T-cell (primary cell): Measurements from ENCODE around the gene IGSF6. TPM values are rescaled to one million over a fixed set of nuclear protein-coding genes. Genes with fewer than 3 reads are reported as not detected.
"Not testable (repeated sequence)": the region's sequence is repeated elsewhere in the genome, so short reads cannot be mapped to it uniquely, and the experiment has no call there.

Experiments
- ATAC-seq, 4 experiments: fragments of 200-7000 bp in 3 of 4; fragments of 150-1000 bp in 1 of 4; cut with Tn5 transposase; replicated peaks in 1 of 4; 1 replicate in 3 of 4; 2 replicates in 1 of 4; pipeline ENCODE4 v1.10.0; 2021; ENCODE audit warnings: moderate library complexity in 3 of 4, mild to moderate bottlenecking in 2 of 4, moderate number of reproducible peaks in 1 of 4
- CTCF ChIA-PET, 2 donors: fragments of 300-600 bp; sonication (Branson Sonifier 250); formaldehyde crosslinking; loops; one replicate each; lab custom pipeline; 2022; ENCODE audit warnings: antibody characterized with exemption in 2 of 2; lab: Charles Lee
- POLR2A ChIA-PET, 2 donors: fragments of 300-600 bp; sonication (Branson Sonifier 250); formaldehyde crosslinking; loops; one replicate each; lab custom pipeline; 2022; ENCODE audit warnings: antibody characterized with exemption in 2 of 2; lab: Charles Lee
- DNase-seq, 35 experiments: peaks; one replicate each; pipeline versions ENCODE4 v3.0.0 to v3.0.0-alpha.2; 2013 to 2023
- H3K27ac ChIP-seq: one replicate; pipeline ENCODE4 v1.5.1; 2013; ENCODE audit warnings: low read length
- H3K27me3 ChIP-seq, 2 experiments: replicated peaks in 1 of 2; 1 replicate in 1 of 2; 2 replicates in 1 of 2; pipeline versions ENCODE4 v1.6.1 to v1.7.0; 2013; ENCODE audit warnings: low read length in 1 of 2, mixed read lengths in 1 of 2; ENCODE audit not compliant: control insufficient read depth in 2 of 2, insufficient read depth in 2 of 2; ENCODE audit errors: extremely low read depth in 1 of 2
- H3K36me3 ChIP-seq, 2 donors: 1 replicate in 1 of 2; 2 replicates in 1 of 2; pipeline versions ENCODE4 v1.6.1 to v1.7.0; 2013; ENCODE audit warnings: low read length in 1 of 2; ENCODE audit not compliant: control insufficient read depth in 2 of 2, insufficient read depth in 1 of 2; ENCODE audit errors: extremely low read depth in 1 of 2
- H3K4me1 ChIP-seq, 2 experiments: 1 replicate in 1 of 2; 2 replicates in 1 of 2; pipeline versions ENCODE4 v1.6.1 to v1.7.0; 2013; ENCODE audit warnings: low read length in 2 of 2, mixed read lengths in 1 of 2; ENCODE audit not compliant: insufficient read depth in 2 of 2, control insufficient read depth in 1 of 2; ENCODE audit errors: extremely low read depth in 1 of 2
- H3K4me3 ChIP-seq, 2 donors: 1 replicate in 1 of 2; 2 replicates in 1 of 2; pipeline versions ENCODE4 v1.5.1 to v1.7.0; 2013; ENCODE audit warnings: mild to moderate bottlenecking in 2 of 2, low read length in 1 of 2, moderate library complexity in 1 of 2; ENCODE audit not compliant: control insufficient read depth in 1 of 2; ENCODE audit errors: extremely low read depth in 1 of 2
- H3K9me3 ChIP-seq: 2 replicates; pipeline ENCODE4 v1.7.0; 2013
- H3K27ac Mint-ChIP-seq, 2 donors: one replicate each; pipeline ENCODE4 v1.8.0; 2020 to 2021; ENCODE audit warnings: mild to moderate bottlenecking in 2 of 2, mixed read lengths in 2 of 2
- H3K27me3 Mint-ChIP-seq, 2 donors: one replicate each; pipeline ENCODE4 v1.8.0; 2021 to 2022; ENCODE audit warnings: mixed read lengths in 2 of 2
- H3K36me3 Mint-ChIP-seq: one replicate; pipeline ENCODE4 v1.8.0; 2021; ENCODE audit warnings: mixed read lengths
- H3K4me1 Mint-ChIP-seq, 3 donors: one replicate each; pipeline ENCODE4 v1.8.0; 2020 to 2022; ENCODE audit warnings: mixed read lengths in 3 of 3, mild to moderate bottlenecking in 1 of 3
- H3K4me3 Mint-ChIP-seq, 3 donors: one replicate each; pipeline ENCODE4 v1.8.0; 2020 to 2022; ENCODE audit warnings: mild to moderate bottlenecking in 3 of 3, mixed read lengths in 3 of 3, moderate library complexity in 3 of 3
- H3K9me3 Mint-ChIP-seq, 3 donors: one replicate each; pipeline ENCODE4 v1.8.0; 2020 to 2022; ENCODE audit warnings: mixed read lengths in 3 of 3
- WGBS: methylation state at CpG from one replicate; pipeline ENCODE4 v1.1.5; 2013; ENCODE audit warnings: missing lambda C conversion rate; ENCODE audit not compliant: insufficient coverage; 5-methylcytosine and 5-hydroxymethylcytosine counted together
- total RNA-seq, 35 experiments: library from RNA in 6 of 35; stranded (reverse) in 6 of 35; fragments of 120-200 nt in 1 of 35; gene quantifications; one replicate each; pipeline versions ENCODE4 v1.2.1 to v1.2.4 and lab custom pipeline; 2013 to 2026

The IGSF6 gene
- total RNA-seq, 5 donors from 2014 or later (not counting 1 experiment from before 2014, with no cell fraction given): 0.15 to 0.60 (median 0.28) TPM

DNA sequence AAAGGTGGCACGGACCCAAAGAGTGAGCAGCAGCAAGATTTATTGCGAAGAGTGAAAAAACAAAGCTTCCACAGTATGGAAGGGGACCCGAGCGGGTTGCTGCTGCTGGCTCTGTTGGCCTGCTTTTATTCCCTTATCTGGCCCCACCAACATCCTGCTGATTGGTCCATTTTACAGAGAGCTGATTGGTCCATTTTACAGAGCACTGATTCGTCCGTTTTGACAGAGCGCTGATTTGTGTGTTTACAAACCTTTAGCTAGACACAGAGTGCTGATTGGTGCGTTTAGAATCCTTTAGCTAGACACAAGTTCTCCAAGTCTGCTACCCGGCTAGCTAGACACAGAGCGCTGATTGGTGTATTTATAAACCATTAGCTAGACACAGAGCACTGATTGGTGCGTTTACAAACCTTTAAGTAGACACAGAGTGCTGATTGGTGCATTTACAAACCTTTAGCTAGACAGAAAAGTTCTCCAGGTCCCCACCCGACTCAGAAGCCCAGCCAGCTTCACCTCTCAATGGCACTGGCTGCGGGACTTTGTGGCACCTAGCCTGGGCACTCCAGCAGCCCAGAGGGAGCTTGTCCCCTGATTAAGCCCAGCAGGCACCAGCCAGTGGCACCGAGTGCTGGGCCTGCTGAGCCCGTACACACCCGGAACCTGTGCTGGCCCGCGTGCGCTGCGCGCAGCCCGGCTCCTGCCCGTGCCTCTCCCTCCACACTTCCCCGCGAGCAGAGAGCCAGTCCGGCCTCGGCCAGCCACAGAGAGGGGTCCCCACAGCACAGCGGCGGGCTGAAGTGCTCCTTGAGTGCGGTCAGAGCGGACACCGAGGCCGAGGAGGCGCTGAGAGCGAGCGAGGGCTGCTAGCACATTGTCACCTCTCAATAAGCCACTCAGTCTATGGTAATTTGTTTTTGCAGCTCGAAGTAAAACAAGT is 15.1 kb downstream of the IGSF6 start:
- H3K27ac ChIP-seq: no peak overlapping the region
- H3K4me1 Mint-ChIP-seq: peaks cover 20 to 33% (median 31%) of the 10 kb centered on the region in 3 donors
- H3K4me3 Mint-ChIP-seq: no peak overlapping the region
- H3K36me3 Mint-ChIP-seq: peaks cover 19% of the 10 kb centered on the region
- no peaks in the 10 kb centered on the region for H3K9me3 ChIP-seq
- no peaks in the 10 kb centered on the region for H3K9me3 Mint-ChIP-seq
- DNase-seq (no peak), ATAC-seq (no peak)
- peaks cover 0 to 6% of the 10 kb centered on the region in 2 donors for H3K36me3 ChIP-seq
- POLR2A ChIA-PET: no interaction called here
- CTCF ChIA-PET: interaction anchor here (0.6 to 1.9 kb wide), 5 partner anchors 20 to 71 kb away, joined by 3 to 4 read pairs (median 4); no protein-coding TSS in a partner anchor
- no peaks in the 10 kb centered on the region for H3K27me3 ChIP-seq
- 98% methylated on average over 25 of the region's 37 CpGs for WGBS
- H3K27ac Mint-ChIP-seq: peak overlapping the region; percentile 87 to 88
- H3K27me3 Mint-ChIP-seq: no peaks in the 10 kb centered on the region
- no peak overlapping the region for H3K4me3 ChIP-seq
- H3K4me1 ChIP-seq: peaks cover 12 to 25% of the 10 kb centered on the region in 2 experiments

DNA sequence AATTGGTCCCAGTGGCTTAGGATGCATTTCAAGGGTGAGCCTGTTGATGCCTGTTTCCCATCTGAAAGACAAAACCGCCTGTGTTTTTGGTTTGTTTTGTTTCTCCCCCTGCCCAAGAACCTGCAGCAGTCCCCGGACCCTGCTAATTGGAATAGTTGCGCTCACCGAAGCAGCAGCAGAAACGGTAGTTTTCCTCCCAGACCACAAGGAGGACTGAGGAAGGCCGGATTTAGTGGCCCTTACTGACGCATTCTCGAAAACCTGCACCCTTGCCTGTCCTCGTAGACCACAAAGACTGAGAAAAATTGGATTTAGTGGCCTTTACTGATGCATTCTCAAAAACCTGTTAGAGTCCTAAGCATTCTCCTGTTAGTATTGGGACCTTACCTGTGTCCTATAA is 16.7 kb downstream of the IGSF6 start:
- H3K4me3 Mint-ChIP-seq, ATAC-seq, H3K27me3 ChIP-seq, H3K36me3 ChIP-seq, H3K4me3 ChIP-seq, H3K27ac ChIP-seq, H3K9me3 ChIP-seq, POLR2A ChIA-PET, DNase-seq, H3K27me3 Mint-ChIP-seq, H3K9me3 Mint-ChIP-seq: not testable (repeated sequence)
- Mint-ChIP-seq H3K4me1 (peaks cover 16 to 29% (median 27%) of the 10 kb centered on the region in 3 donors), H3K36me3 (peaks cover 24% of the 10 kb centered on the region), H3K27ac (peak overlapping the region in 1 of 2 donors; percentile 2)
- peaks cover 12 to 25% of the 10 kb centered on the region in 2 experiments for H3K4me1 ChIP-seq
- WGBS: 95% methylated on average over 7 of the region's 9 CpGs
- CTCF ChIA-PET: interaction anchor here in 1 of 2 donors (0.6 kb wide), 1 partner anchor 33 kb away, joined by 3 read pairs; no protein-coding TSS in a partner anchor

DNA sequence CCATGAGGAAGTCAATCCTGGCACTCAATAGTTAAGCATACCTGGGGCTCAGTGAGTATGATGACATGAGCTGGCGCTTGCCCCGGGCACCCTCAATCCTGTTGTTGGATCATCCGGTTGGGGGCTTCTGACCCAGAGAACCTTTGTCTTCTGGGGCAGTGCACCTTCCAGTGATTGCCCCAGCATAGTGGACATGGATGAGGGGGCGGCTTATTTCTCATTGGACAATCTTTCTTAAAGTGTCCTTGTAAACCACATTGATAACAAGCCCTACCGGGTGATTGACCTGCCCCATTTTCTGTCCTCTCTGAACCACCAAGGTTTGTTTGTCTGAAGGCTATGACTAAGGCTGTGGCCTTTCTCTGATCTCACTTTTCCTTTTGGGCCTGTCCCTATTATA is 18.2 kb downstream of the IGSF6 start:
- peak overlapping the region in 1 of 2 donors; percentile 39 for H3K27ac Mint-ChIP-seq
- ATAC-seq (no peak), DNase-seq (no peak)
- POLR2A ChIA-PET: interaction anchor here in 1 of 2 donors (0.6 kb wide), 1 partner anchor 11 kb away, joined by 3 read pairs; no protein-coding TSS in a partner anchor
- Histone ChIP-seq H3K36me3 (peaks cover 5 to 17% of the 10 kb centered on the region in 2 donors), H3K27ac (no peak overlapping the region), H3K4me3 (no peak overlapping the region), H3K27me3 (no peaks in the 10 kb centered on the region), H3K9me3 (no peaks in the 10 kb centered on the region), H3K4me1 (peaks cover 10 to 13% of the 10 kb centered on the region in 2 experiments)
- CTCF ChIA-PET: no interaction called here
- no peaks in the 10 kb centered on the region for H3K27me3 Mint-ChIP-seq
- peaks cover 30% of the 10 kb centered on the region for H3K36me3 Mint-ChIP-seq
- H3K9me3 Mint-ChIP-seq: no peaks in the 10 kb centered on the region
- no peak overlapping the region for H3K4me3 Mint-ChIP-seq
- peaks cover 14 to 24% (median 23%) of the 10 kb centered on the region in 3 donors for H3K4me1 Mint-ChIP-seq
- 40% methylated on average over 1 of the region's 5 CpGs for WGBS

DNA sequence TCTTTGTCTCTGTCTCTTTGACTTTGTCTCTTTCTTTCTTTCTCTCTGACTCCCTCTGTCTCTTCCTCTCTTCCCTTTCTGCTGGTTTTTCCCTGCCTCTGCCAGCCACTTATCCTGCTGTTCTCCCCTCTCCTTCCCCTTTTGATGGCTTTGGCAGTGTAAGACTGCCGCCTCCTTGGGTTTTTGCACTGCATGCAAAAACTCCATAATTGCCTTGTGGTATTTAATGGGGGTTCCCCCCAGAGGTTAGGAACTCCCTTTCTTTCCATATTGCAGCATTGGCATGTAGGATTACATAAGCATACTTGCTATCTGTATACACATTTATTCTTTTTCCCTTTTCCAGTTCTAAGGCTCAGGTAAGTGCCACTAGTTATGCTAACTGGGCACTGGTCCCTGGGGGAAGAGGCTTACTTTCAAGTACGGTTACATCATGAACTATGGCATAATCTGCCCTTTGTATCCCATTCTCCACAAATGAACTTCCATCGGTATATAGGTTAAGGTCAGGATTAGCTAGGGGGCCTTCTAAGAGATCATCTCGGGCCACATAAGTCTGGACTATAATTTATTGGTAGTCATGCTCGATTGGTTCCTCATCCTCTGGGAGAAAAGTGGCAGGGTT is 20.3 kb downstream of the IGSF6 start:
- H3K4me1 Mint-ChIP-seq, H3K4me3 Mint-ChIP-seq, H3K4me3 ChIP-seq, ATAC-seq, POLR2A ChIA-PET, H3K9me3 Mint-ChIP-seq, DNase-seq, H3K27ac ChIP-seq, H3K4me1 ChIP-seq, H3K27me3 ChIP-seq, H3K27me3 Mint-ChIP-seq, H3K9me3 ChIP-seq, CTCF ChIA-PET: not testable (repeated sequence)
- H3K36me3 ChIP-seq: peaks cover 5 to 23% of the 10 kb centered on the region in 2 donors
- WGBS: 100% methylated on average over 1 of the region's 5 CpGs
- Mint-ChIP-seq H3K27ac (peak overlapping the region in 1 of 2 donors; percentile 61), H3K36me3 (peaks cover 41% of the 10 kb centered on the region)

- H3K27me3 ChIP-seq, H3K27ac ChIP-seq, H3K9me3 ChIP-seq, H3K4me3 ChIP-seq, H3K27me3 Mint-ChIP-seq, H3K9me3 Mint-ChIP-seq, DNase-seq, POLR2A ChIA-PET, ATAC-seq, H3K4me1 ChIP-seq, CTCF ChIA-PET, H3K4me3 Mint-ChIP-seq: not testable (repeated sequence)
- WGBS: no CpG with 5 or more reads among the region's 8 CpGs
- Mint-ChIP-seq H3K4me1 (peaks cover 10 to 13% (median 11%) of the 10 kb centered on the region in 3 donors), H3K27ac (peak overlapping the region in 1 of 2 donors; percentile 45), H3K36me3 (peaks cover 48% of the 10 kb centered on the region)
- H3K36me3 ChIP-seq: peaks cover 5 to 23% of the 10 kb centered on the region in 2 donors
These were observed 21.0 kb downstream of the IGSF6 start for GRCh38 chr16:21631376-21631775.

GRCh38 chr16:21630866-21631265 is 21.5 kb downstream of the IGSF6 start:
- Histone ChIP-seq H3K36me3 (peaks cover 5 to 23% of the 10 kb centered on the region in 2 donors), H3K4me1 (peaks cover 9 to 11% of the 10 kb centered on the region in 2 experiments)
- H3K9me3 Mint-ChIP-seq, H3K27ac ChIP-seq, H3K4me3 Mint-ChIP-seq, H3K4me3 ChIP-seq, H3K27me3 ChIP-seq, ATAC-seq, H3K27ac Mint-ChIP-seq, CTCF ChIA-PET, POLR2A ChIA-PET, H3K9me3 ChIP-seq, H3K27me3 Mint-ChIP-seq, DNase-seq: not testable (repeated sequence)
- H3K36me3 Mint-ChIP-seq: peaks cover 47% of the 10 kb centered on the region
- WGBS: no CpG with 5 or more reads among the region's 6 CpGs
- H3K4me1 Mint-ChIP-seq: peaks cover 13 to 18% (median 14%) of the 10 kb centered on the region in 3 donors
